Measurements from ENCODE around the gene TEX30. TPM values are rescaled to one million over a fixed set of nuclear protein-coding genes. Genes with fewer than 3 reads are reported as not detected.

TEX30 gene
- polyA plus RNA-seq, 1 donor (not counting 4 experiments of a cell fraction or from before 2014, with no cell fraction given): 16.9 TPM

- peak overlapping the region; percentile 69 for H3K27ac ChIP-seq (ENCODE audit: control insufficient read depth, insufficient read depth, low read length)
- peaks cover 7% of the 10 kb centered on the region for H3K4me1 ChIP-seq (ENCODE audit: control insufficient read depth, extremely low read depth, insufficient read depth, low read length)
- H3K9me3 ChIP-seq (ENCODE audit: control insufficient read depth, low read depth, low read length): no peaks in the 10 kb centered on the region
- dilution Hi-C loops (cut with MboI; ENCODE audit: extremely low pct_ligation_motif_present, low sequenced_read_pairs): no loop called here
- no peaks in the 10 kb centered on the region for H3K27me3 ChIP-seq (ENCODE audit: control insufficient read depth, extremely low read depth, insufficient read depth, low read length)
- H3K4me2 ChIP-seq (ENCODE audit: control insufficient read depth, extremely low read depth, insufficient read depth, low read depth, low read length): peak overlapping the region; percentile 89
- H3K4me3 ChIP-seq (ENCODE audit: control insufficient read depth in 2 of 3, extremely low read depth in 1 of 3, insufficient read depth in 2 of 3, low read depth in 1 of 3, low read length in 3 of 3): peak overlapping the region; percentile 88 to 94 (median 91)
- FAIRE-seq (no peak), DNase-seq (ENCODE audit: low read depth, low spot score) (no peak)
- TF ChIP-seq EZH2 (IDR thresholded peaks at IDR 0.05; ENCODE audit: low read length): no peak
- TF ChIP-seq CTCF (optimal IDR thresholded peaks at IDR 0.05 in 1 of 3, IDR thresholded peaks at IDR 0.05 in 1 of 3, conservative IDR thresholded peaks at IDR 0.05 in 1 of 3; ENCODE audit: extremely low read depth in 1 of 3, insufficient read depth in 2 of 3, low read length in 3 of 3): no peak
- peak overlapping the region; percentile 86 for H3K9ac ChIP-seq (ENCODE audit: control insufficient read depth, extremely low read depth, insufficient read depth, low read length)
- H2AFZ ChIP-seq (ENCODE audit: control insufficient read depth, low read length): peak overlapping the region; percentile 99
- H3K79me2 ChIP-seq (ENCODE audit: control insufficient read depth, insufficient read depth, low read length): peaks cover 10% of the 10 kb centered on the region
- no peaks in the 10 kb centered on the region for H4K20me1 ChIP-seq (ENCODE audit: control insufficient read depth, extremely low read depth, insufficient read depth, low read length)
- H3K36me3 ChIP-seq (ENCODE audit: control insufficient read depth in 2 of 2, extremely low read depth in 1 of 2, insufficient read depth in 2 of 2, low read length in 2 of 2): no peaks in the 10 kb centered on the region
- H3K9me1 ChIP-seq (ENCODE audit: control insufficient read depth, extremely low read depth, insufficient read depth, low read length): no peaks in the 10 kb centered on the region
These were observed 605 bp upstream of the TEX30 start for GRCh38 chr13:102774214-102774568.

GRCh38 chr13:102772042-102772425 is 1.6 kb downstream of the TEX30 start:
- no peak for DNase-seq (ENCODE audit: low read depth, low spot score)
- no peaks in the 10 kb centered on the region for H3K9me1 ChIP-seq (ENCODE audit: control insufficient read depth, extremely low read depth, insufficient read depth, low read length)
- peaks cover 10% of the 10 kb centered on the region for H3K79me2 ChIP-seq (ENCODE audit: control insufficient read depth, insufficient read depth, low read length)
- dilution Hi-C loops (cut with MboI; ENCODE audit: extremely low pct_ligation_motif_present, low sequenced_read_pairs): no loop called here
- H3K4me3 ChIP-seq (ENCODE audit: control insufficient read depth in 2 of 3, extremely low read depth in 1 of 3, insufficient read depth in 2 of 3, low read depth in 1 of 3, low read length in 3 of 3): no peak overlapping the region
- no peaks in the 10 kb centered on the region for H3K9me3 ChIP-seq (ENCODE audit: control insufficient read depth, low read depth, low read length)
- no peak overlapping the region for H3K27ac ChIP-seq (ENCODE audit: control insufficient read depth, insufficient read depth, low read length)
- H3K27me3 ChIP-seq (ENCODE audit: control insufficient read depth, extremely low read depth, insufficient read depth, low read length): no peaks in the 10 kb centered on the region
- no peaks in the 10 kb centered on the region for H3K36me3 ChIP-seq (ENCODE audit: control insufficient read depth in 2 of 2, extremely low read depth in 1 of 2, insufficient read depth in 2 of 2, low read length in 2 of 2)
- peaks cover 7% of the 10 kb centered on the region for H3K4me1 ChIP-seq (ENCODE audit: control insufficient read depth, extremely low read depth, insufficient read depth, low read length)
- no peak overlapping the region for H3K9ac ChIP-seq (ENCODE audit: control insufficient read depth, extremely low read depth, insufficient read depth, low read length)
- no peak for TF ChIP-seq CTCF (optimal IDR thresholded peaks at IDR 0.05 in 1 of 3, IDR thresholded peaks at IDR 0.05 in 1 of 3, conservative IDR thresholded peaks at IDR 0.05 in 1 of 3; ENCODE audit: extremely low read depth in 1 of 3, insufficient read depth in 2 of 3, low read length in 3 of 3)
- no peak for TF ChIP-seq EZH2 (IDR thresholded peaks at IDR 0.05; ENCODE audit: low read length)
- no peak for FAIRE-seq
- H2AFZ ChIP-seq (ENCODE audit: control insufficient read depth, low read length): no peak overlapping the region
- H3K4me2 ChIP-seq (ENCODE audit: control insufficient read depth, extremely low read depth, insufficient read depth, low read depth, low read length): peak overlapping the region; percentile 89
- no peaks in the 10 kb centered on the region for H4K20me1 ChIP-seq (ENCODE audit: control insufficient read depth, extremely low read depth, insufficient read depth, low read length)

Data from keratinocyte (primary cell).